ENCODE measurements around the gene PLCXD1.

Gene PLCXD1

GRCh38 chrX:257681-258289, 23.4 kb upstream of the PLCXD1 start:
- H2AFZ ChIP-seq (ENCODE audit: low read depth, low read length) = no peak overlapping the region
- H4K20me1 ChIP-seq (ENCODE audit: insufficient read depth, low read length) = no peaks in the 10 kb centered on the region
- no peak for DNase-seq
- no peak overlapping the region for H3K4me2 ChIP-seq (ENCODE audit: insufficient read depth, low read length)
- no peaks in the 10 kb centered on the region for H3K36me3 ChIP-seq (ENCODE audit: insufficient read depth, low read length)
- ATAC-seq (ENCODE audit: insufficient read depth, low read depth) = no peak
- no peak overlapping the region for H3K9ac ChIP-seq (ENCODE audit: low read depth, low read length)
- H3K27me3 ChIP-seq (ENCODE audit: insufficient read depth, low read length, poor library complexity) = no peaks in the 10 kb centered on the region
- H3K4me3 ChIP-seq (ENCODE audit: low read depth in 1 of 2, low read length in 2 of 2) = no peak overlapping the region
- no peaks in the 10 kb centered on the region for H3K4me1 ChIP-seq (ENCODE audit: insufficient read depth, low read length)
- no peaks in the 10 kb centered on the region for H3K9me3 ChIP-seq (ENCODE audit: insufficient read depth, low read length, severe bottlenecking)
- no peak overlapping the region for H3K27ac ChIP-seq (ENCODE audit: low read length)
- TF ChIP-seq EZH2 (IDR thresholded peaks at IDR 0.05; ENCODE audit: borderline replicate concordance, low read depth, low read length, severe bottlenecking) = no peak
- TF ChIP-seq, protein P1, sequence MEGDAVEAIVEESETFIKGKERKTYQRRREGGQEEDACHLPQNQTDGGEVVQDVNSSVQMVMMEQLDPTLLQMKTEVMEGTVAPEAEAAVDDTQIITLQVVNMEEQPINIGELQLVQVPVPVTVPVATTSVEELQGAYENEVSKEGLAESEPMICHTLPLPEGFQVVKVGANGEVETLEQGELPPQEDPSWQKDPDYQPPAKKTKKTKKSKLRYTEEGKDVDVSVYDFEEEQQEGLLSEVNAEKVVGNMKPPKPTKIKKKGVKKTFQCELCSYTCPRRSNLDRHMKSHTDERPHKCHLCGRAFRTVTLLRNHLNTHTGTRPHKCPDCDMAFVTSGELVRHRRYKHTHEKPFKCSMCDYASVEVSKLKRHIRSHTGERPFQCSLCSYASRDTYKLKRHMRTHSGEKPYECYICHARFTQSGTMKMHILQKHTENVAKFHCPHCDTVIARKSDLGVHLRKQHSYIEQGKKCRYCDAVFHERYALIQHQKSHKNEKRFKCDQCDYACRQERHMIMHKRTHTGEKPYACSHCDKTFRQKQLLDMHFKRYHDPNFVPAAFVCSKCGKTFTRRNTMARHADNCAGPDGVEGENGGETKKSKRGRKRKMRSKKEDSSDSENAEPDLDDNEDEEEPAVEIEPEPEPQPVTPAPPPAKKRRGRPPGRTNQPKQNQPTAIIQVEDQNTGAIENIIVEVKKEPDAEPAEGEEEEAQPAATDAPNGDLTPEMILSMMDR (IDR thresholded peaks at IDR 0.05; ENCODE audit: borderline replicate concordance, extremely low read depth, low read length, poor library complexity, severe bottlenecking) = no peak
- H3K79me2 ChIP-seq (ENCODE audit: insufficient read depth, low read length) = no peaks in the 10 kb centered on the region

GRCh38 chrX:258291-259040, 22.7 kb upstream of the PLCXD1 start:
- DNase-seq (no peak), ATAC-seq (ENCODE audit: insufficient read depth, low read depth) (no peak)
- no peaks in the 10 kb centered on the region for H3K27me3 ChIP-seq (ENCODE audit: insufficient read depth, low read length, poor library complexity)
- no peaks in the 10 kb centered on the region for H3K9me3 ChIP-seq (ENCODE audit: insufficient read depth, low read length, severe bottlenecking)
- no peaks in the 10 kb centered on the region for H3K4me1 ChIP-seq (ENCODE audit: insufficient read depth, low read length)
- no peak overlapping the region for H2AFZ ChIP-seq (ENCODE audit: low read depth, low read length)
- no peaks in the 10 kb centered on the region for H3K36me3 ChIP-seq (ENCODE audit: insufficient read depth, low read length)
- TF ChIP-seq, protein P1 (IDR thresholded peaks at IDR 0.05; ENCODE audit: borderline replicate concordance, extremely low read depth, low read length, poor library complexity, severe bottlenecking) = no peak
- no peak for TF ChIP-seq EZH2 (IDR thresholded peaks at IDR 0.05; ENCODE audit: borderline replicate concordance, low read depth, low read length, severe bottlenecking)
- H4K20me1 ChIP-seq (ENCODE audit: insufficient read depth, low read length) = no peaks in the 10 kb centered on the region
- H3K4me2 ChIP-seq (ENCODE audit: insufficient read depth, low read length) = no peak overlapping the region
- no peak overlapping the region for H3K4me3 ChIP-seq (ENCODE audit: low read depth in 1 of 2, low read length in 2 of 2)
- H3K9ac ChIP-seq (ENCODE audit: low read depth, low read length) = no peak overlapping the region
- H3K27ac ChIP-seq (ENCODE audit: low read length) = no peak overlapping the region
- no peaks in the 10 kb centered on the region for H3K79me2 ChIP-seq (ENCODE audit: insufficient read depth, low read length)

DNA sequence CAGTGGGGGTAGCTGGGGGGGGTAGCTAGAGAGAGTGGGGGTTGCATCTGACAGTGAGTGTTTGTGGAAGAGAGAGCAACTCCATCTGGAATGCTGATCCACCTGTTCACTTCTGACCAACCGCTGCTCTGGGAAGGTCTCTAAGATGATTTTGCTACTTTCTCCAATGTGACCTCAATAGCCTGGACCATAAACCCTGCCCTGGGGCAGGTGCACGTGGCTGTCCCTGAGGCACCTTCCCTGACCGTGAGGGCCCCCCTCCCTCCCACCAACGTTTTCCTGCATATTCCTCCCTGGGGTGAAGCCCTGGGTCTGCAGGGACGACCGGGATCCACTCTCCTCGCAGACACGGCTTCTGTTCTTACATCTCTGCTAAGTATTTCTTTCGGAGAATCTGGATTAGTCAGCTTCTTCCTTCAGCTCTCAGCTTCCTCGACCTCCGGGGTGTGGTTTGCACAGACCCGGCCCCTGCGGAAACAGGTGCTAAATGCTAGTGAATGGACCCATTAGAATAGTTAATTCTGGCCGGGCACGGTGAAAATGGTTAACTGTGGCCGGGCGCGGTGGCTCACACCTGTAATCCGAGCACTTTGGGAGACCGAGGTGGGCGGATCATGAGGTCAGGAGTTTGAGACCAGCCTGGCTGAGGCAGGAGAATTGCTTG, 21.4 kb upstream of the PLCXD1 start:
- Histone ChIP-seq H3K36me3 (ENCODE audit: insufficient read depth, low read length) (no peaks in the 10 kb centered on the region), H4K20me1 (ENCODE audit: insufficient read depth, low read length) (no peaks in the 10 kb centered on the region), H3K9me3 (ENCODE audit: insufficient read depth, low read length, severe bottlenecking) (no peaks in the 10 kb centered on the region), H3K27ac (ENCODE audit: low read length) (no peak overlapping the region), H3K4me3 (ENCODE audit: low read depth in 1 of 2, low read length in 2 of 2) (no peak overlapping the region), H2AFZ (ENCODE audit: low read depth, low read length) (no peak overlapping the region), H3K79me2 (ENCODE audit: insufficient read depth, low read length) (no peaks in the 10 kb centered on the region), H3K4me2 (ENCODE audit: insufficient read depth, low read length) (no peak overlapping the region), H3K27me3 (ENCODE audit: insufficient read depth, low read length, poor library complexity) (no peaks in the 10 kb centered on the region), H3K4me1 (ENCODE audit: insufficient read depth, low read length) (no peaks in the 10 kb centered on the region), H3K9ac (ENCODE audit: low read depth, low read length) (no peak overlapping the region)
- DNase-seq (no peak), ATAC-seq (ENCODE audit: insufficient read depth, low read depth) (no peak)
- TF ChIP-seq EZH2 (IDR thresholded peaks at IDR 0.05; ENCODE audit: borderline replicate concordance, low read depth, low read length, severe bottlenecking) = no peak

All from DND-41 (cell line).